Astrocyte (in vitro differentiated cells and primary cell): ENCODE results near the gene LYPLA2. TPM values are rescaled to one million over a fixed set of nuclear protein-coding genes. Genes with fewer than 3 reads are reported as not detected.

Experiments used
- DNase-seq: peaks from one replicate; pipeline ENCODE4 v3.0.0-alpha.2; 2010; ENCODE audit warnings: low read depth
- FAIRE-seq: peaks from 2 replicates; lab custom pipeline; 2011; peaks lifted over from hg19 to GRCh38; lab: Jason Lieb, UNC
- H2AFZ ChIP-seq: 2 replicates; pipeline ENCODE4 v1.6.0; 2012; ENCODE audit warnings: low read depth, low read length, inconsistent platforms
- H3K27ac ChIP-seq: 2 replicates; pipeline ENCODE4 v1.5.1; 2011; ENCODE audit warnings: low read depth, low read length, inconsistent platforms
- H3K27me3 ChIP-seq: 2 replicates; pipeline ENCODE4 v1.6.0; 2011; ENCODE audit warnings: low read length, inconsistent platforms; ENCODE audit not compliant: insufficient read depth
- H3K36me3 ChIP-seq: 2 replicates; pipeline ENCODE4 v1.5.1; 2011; ENCODE audit warnings: low read length, inconsistent platforms; ENCODE audit not compliant: insufficient read depth
- H3K4me1 ChIP-seq: 2 replicates; pipeline ENCODE4 v1.5.1; 2011; ENCODE audit warnings: low read length, inconsistent platforms; ENCODE audit not compliant: insufficient read depth
- H3K4me2 ChIP-seq: 2 replicates; pipeline ENCODE4 v1.6.0; 2012; ENCODE audit warnings: low read length, inconsistent platforms
- H3K4me3 ChIP-seq: 2 replicates; pipeline ENCODE4 v1.5.1; 2011; ENCODE audit warnings: low read depth, mild to moderate bottlenecking, low read length, inconsistent platforms; ENCODE audit not compliant: insufficient read depth
- H3K79me2 ChIP-seq: 2 replicates; pipeline ENCODE4 v1.6.0; 2012; ENCODE audit warnings: mild to moderate bottlenecking, low read length, inconsistent platforms; ENCODE audit not compliant: insufficient read depth
- H3K9ac ChIP-seq: 2 replicates; pipeline ENCODE4 v1.6.0; 2012; ENCODE audit warnings: mild to moderate bottlenecking, low read length, inconsistent platforms
- H3K9me3 ChIP-seq: 2 replicates; pipeline ENCODE4 v1.5.1; 2012; ENCODE audit warnings: low read depth, mild to moderate bottlenecking, low read length, inconsistent platforms; ENCODE audit not compliant: insufficient read depth
- H4K20me1 ChIP-seq: 2 replicates; pipeline ENCODE4 v1.6.0; 2012; ENCODE audit warnings: low read length, inconsistent platforms; ENCODE audit not compliant: insufficient read depth
- H3K27ac Mint-ChIP-seq: one replicate; pipeline ENCODE4 v1.8.0; 2021; ENCODE audit warnings: mild to moderate bottlenecking, mixed read lengths; ENCODE audit not compliant: unreplicated experiment
- H3K27me3 Mint-ChIP-seq: one replicate; pipeline ENCODE4 v1.8.0; 2021; ENCODE audit warnings: low read depth, mixed read lengths; ENCODE audit not compliant: unreplicated experiment
- H3K36me3 Mint-ChIP-seq: one replicate; pipeline ENCODE4 v1.8.0; 2021; ENCODE audit warnings: low read depth, mixed read lengths; ENCODE audit not compliant: unreplicated experiment
- H3K4me1 Mint-ChIP-seq: one replicate; pipeline ENCODE4 v1.8.0; 2021; ENCODE audit warnings: low read depth, mixed read lengths; ENCODE audit not compliant: unreplicated experiment
- H3K4me3 Mint-ChIP-seq: one replicate; pipeline ENCODE4 v1.8.0; 2021; ENCODE audit warnings: mild to moderate bottlenecking, moderate library complexity, mixed read lengths; ENCODE audit not compliant: unreplicated experiment
- H3K9me3 Mint-ChIP-seq: one replicate; pipeline ENCODE4 v1.8.0; 2021; ENCODE audit warnings: mild to moderate bottlenecking, mixed read lengths; ENCODE audit not compliant: unreplicated experiment
- EZH2 ChIP-seq: IDR thresholded peaks from 2 replicates; pipeline ENCODE4 v1.6.1; 2012; ENCODE audit warnings: mild to moderate bottlenecking, low read length, inconsistent platforms; ENCODE audit not compliant: insufficient read depth
- total RNA-seq: library from RNA; stranded (reverse); gene quantifications from 2 replicates; pipeline ENCODE4 v1.2.1, GENCODE V29; 2021
- TF ChIP-seq, protein P1 (sequence below): IDR thresholded peaks from 2 replicates; pipeline ENCODE4 v1.5.1; 2011; ENCODE audit warnings: low read depth, mild to moderate bottlenecking, inconsistent platforms, low read length, moderate library complexity; ENCODE audit not compliant: insufficient read depth

The LYPLA2 gene
- total RNA-seq, 1 donor from 2014 or later, result 91.7 TPM

DNA sequence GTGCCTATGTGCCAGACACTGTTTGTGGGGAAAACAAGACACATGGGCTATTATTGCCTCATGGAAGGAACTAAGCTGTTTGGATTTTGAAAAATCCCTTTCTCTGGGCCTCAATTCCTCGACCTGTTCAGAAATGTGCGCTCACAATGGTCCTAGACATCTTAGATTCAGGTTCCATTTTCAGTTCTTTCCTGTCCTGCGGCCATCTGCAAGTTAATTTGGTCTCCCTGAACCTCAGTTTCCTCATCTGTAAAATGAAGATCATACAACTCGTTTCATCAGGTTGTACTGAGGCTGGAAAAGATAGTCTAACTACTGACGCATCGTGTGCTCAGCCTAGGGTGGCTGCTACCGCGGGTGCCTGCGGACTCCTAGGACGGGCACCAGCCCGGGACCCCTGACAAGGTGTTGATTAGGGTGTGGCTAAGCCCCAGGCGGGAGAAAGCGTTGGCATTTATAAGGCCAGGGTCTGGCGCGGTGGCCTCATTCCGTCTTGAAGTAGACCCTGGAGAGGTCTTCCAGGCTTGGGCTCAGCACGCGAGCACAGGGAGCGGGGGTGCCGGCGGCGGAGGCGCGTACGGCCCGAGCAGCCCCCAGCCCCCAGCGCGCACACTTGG is 48.2 kb upstream of the LYPLA2 start:
- H3K4me3 Mint-ChIP-seq, result peak overlapping the region; percentile 87
- Histone ChIP-seq H4K20me1 (peaks cover 43% of the 10 kb centered on the region), H3K4me1 (peaks cover 16% of the 10 kb centered on the region), H3K27me3 (no peaks in the 10 kb centered on the region), H3K9me3 (no peaks in the 10 kb centered on the region), H3K36me3 (no peaks in the 10 kb centered on the region), H3K4me2 (peak overlapping the region; percentile 88), H3K9ac (peak overlapping the region; percentile 85), H3K27ac (peak overlapping the region; percentile 59), H3K79me2 (peaks cover 45% of the 10 kb centered on the region), H2AFZ (peak overlapping the region; percentile 65), H3K4me3 (peak overlapping the region; percentile 81)
- no peaks in the 10 kb centered on the region for H3K36me3 Mint-ChIP-seq
- H3K27me3 Mint-ChIP-seq, result no peaks in the 10 kb centered on the region
- no peaks in the 10 kb centered on the region for H3K9me3 Mint-ChIP-seq
- H3K27ac Mint-ChIP-seq, result peak overlapping the region; percentile 71
- H3K4me1 Mint-ChIP-seq, result peaks cover 23% of the 10 kb centered on the region
- FAIRE-seq, result no peak
- TF ChIP-seq, protein P1, sequence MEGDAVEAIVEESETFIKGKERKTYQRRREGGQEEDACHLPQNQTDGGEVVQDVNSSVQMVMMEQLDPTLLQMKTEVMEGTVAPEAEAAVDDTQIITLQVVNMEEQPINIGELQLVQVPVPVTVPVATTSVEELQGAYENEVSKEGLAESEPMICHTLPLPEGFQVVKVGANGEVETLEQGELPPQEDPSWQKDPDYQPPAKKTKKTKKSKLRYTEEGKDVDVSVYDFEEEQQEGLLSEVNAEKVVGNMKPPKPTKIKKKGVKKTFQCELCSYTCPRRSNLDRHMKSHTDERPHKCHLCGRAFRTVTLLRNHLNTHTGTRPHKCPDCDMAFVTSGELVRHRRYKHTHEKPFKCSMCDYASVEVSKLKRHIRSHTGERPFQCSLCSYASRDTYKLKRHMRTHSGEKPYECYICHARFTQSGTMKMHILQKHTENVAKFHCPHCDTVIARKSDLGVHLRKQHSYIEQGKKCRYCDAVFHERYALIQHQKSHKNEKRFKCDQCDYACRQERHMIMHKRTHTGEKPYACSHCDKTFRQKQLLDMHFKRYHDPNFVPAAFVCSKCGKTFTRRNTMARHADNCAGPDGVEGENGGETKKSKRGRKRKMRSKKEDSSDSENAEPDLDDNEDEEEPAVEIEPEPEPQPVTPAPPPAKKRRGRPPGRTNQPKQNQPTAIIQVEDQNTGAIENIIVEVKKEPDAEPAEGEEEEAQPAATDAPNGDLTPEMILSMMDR, result no peak
- TF ChIP-seq EZH2, result no peak
- DNase-seq, result no peak

DNA sequence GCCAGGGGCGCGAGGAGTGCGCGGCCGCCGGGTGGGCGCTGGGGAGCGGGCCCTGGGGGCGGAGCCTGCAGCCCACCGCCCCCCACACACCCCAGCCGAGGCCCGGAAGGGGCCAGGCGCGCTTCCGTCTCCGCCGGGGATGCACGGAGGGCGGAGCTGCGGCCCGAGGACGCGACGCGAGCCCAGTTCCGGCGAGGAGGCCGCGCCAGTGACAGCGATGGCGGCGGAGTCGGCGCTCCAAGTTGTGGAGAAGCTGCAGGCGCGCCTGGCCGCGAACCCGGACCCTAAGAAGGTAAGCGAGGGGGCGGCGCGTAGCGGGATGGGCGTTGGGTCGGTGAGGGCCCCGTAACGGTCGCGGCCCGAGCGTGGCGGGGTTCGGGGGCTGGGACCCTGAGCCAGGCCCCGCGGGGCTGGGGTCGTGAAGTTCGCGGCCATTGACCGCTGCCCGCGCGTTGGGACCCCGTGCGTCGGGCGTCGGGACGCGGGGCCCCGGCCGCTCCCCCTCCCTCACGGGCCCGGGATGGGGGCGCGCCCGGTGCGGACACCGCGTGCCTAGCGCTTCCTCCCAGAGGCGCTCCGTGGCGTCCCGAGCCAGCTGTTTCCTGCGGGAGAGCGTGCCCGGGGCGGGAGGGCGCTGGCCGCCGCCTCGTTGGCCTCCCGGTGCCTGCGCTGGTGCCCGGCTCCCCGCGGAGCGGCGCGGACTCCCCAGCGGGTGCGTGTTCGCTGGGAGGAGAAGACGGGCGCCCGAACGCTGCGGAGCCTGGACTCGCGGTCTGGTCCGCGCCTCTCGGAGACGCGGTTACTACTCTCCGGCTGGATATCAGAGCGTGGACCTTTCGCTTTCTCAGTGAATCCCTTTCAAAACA is 47.4 kb upstream of the LYPLA2 start, which contains the start of gene ELOA:
ELOA (plus strand) TSS at position 185 of the 866 bp plus-strand sequence; CDS start at position 218, 33 bp downstream.
- H4K20me1 ChIP-seq, result peaks cover 51% of the 10 kb centered on the region
- peak within 1 kb of the TSS; percentile 59 for H3K27ac ChIP-seq
- Mint-ChIP-seq H3K36me3 (no peaks in the 10 kb centered on the region), H3K4me3 (peak within 1 kb of the TSS; percentile 93), H3K27me3 (no peaks in the 10 kb centered on the region), H3K9me3 (no peaks in the 10 kb centered on the region), H3K27ac (peak within 1 kb of the TSS; percentile 87), H3K4me1 (peaks cover 30% of the 10 kb centered on the region)
- peak within 1 kb of the TSS; percentile 85 for H3K9ac ChIP-seq
- no peaks in the 10 kb centered on the region for H3K27me3 ChIP-seq
- DNase-seq, result peak; percentile 40
- no peak for TF ChIP-seq EZH2
- TF ChIP-seq, protein P1, result no peak
- peaks cover 52% of the 10 kb centered on the region for H3K79me2 ChIP-seq
- H3K4me1 ChIP-seq, result peaks cover 16% of the 10 kb centered on the region
- no peak for FAIRE-seq
- H3K4me2 ChIP-seq, result peak within 1 kb of the TSS; percentile 88
- no peaks in the 10 kb centered on the region for H3K36me3 ChIP-seq
- H3K4me3 ChIP-seq, result peak within 1 kb of the TSS; percentile 81
- no peaks in the 10 kb centered on the region for H3K9me3 ChIP-seq
- peak within 1 kb of the TSS; percentile 65 for H2AFZ ChIP-seq
